ENCODE data around the gene ABHD8.
"Not testable (repeated sequence)": the region's sequence is repeated elsewhere in the genome, so short reads cannot be mapped to it uniquely, and the experiment has no call there.

ABHD8 gene

DNA sequence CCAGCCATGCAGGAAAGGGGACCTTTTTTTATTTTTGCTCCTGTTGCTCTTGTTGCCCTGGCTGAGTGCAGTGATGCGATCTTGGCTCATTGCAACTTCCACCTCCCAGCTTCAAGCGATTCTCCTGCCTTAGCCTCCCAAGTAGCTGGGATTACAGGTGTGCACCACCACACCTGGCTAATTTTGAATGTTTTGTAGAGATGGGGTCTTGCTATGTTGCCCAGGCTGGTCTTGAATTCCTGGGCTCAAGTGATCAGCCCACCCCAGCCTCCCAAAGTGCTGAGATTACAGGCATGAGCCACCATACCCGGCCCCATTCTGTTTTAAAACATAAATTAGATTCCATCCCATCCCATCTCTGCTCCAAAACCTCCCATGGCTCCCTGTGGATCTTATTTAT is 28.3 kb downstream of the ABHD8 start:
- H3K18ac ChIP-seq (ENCODE audit: low read length); H3K4ac ChIP-seq (ENCODE audit: low read depth, low read length); H3K79me1 ChIP-seq (ENCODE audit: low read length); H4K8ac ChIP-seq (ENCODE audit: low read depth, low read length); H3K23ac ChIP-seq (ENCODE audit: low read length); H3K4me1 ChIP-seq (ENCODE audit: control insufficient read depth, low read depth, low read length); H4K5ac ChIP-seq (ENCODE audit: low read length); H2BK5ac ChIP-seq (ENCODE audit: low read length); H3K4me2 ChIP-seq (ENCODE audit: low read length); H3K79me2 ChIP-seq (ENCODE audit: control insufficient read depth, insufficient read depth, low read length); DNase-seq; H2AK5ac ChIP-seq (ENCODE audit: low read length); H3K56ac ChIP-seq (ENCODE audit: low read length); H3K4me3 ChIP-seq (ENCODE audit: low read length); H2BK15ac ChIP-seq (replicated peaks; ENCODE audit: low read depth); H3K9ac ChIP-seq (ENCODE audit: low read length); H2BK120ac ChIP-seq (ENCODE audit: low read depth, low read length); H3K27ac ChIP-seq (ENCODE audit: low read depth, low read length); H3K27me3 ChIP-seq (ENCODE audit: insufficient read depth, low read length, poor library complexity): not testable (repeated sequence)
- WGBS (ENCODE audit: extremely low coverage, insufficient coverage, low lambda C conversion rate), result no CpG with 5 or more reads among the region's 3 CpGs
- H3K36me3 ChIP-seq (ENCODE audit: control insufficient read depth, insufficient read depth, low read length), result peaks cover 18% of the 10 kb centered on the region

DNA sequence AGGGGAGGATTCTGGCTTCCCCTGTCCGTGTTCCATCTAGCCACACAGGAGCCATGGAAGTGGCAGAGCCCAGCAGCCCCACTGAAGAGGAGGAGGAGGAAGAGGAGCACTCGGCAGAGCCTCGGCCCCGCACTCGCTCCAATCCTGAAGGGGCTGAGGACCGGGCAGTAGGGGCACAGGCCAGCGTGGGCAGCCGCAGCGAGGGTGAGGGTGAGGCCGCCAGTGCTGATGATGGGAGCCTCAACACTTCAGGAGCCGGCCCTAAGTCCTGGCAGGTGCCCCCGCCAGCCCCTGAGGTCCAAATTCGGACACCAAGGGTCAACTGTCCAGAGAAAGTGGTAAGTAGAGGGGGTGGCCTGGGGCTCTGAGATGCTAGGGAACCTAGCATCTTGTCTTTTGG is 34.5 kb downstream of the ABHD8 start:
- Histone ChIP-seq H3K36me3 (ENCODE audit: control insufficient read depth, insufficient read depth, low read length) (peaks cover 8% of the 10 kb centered on the region), H3K4me1 (ENCODE audit: control insufficient read depth, low read depth, low read length) (peaks cover 2% of the 10 kb centered on the region), H2BK5ac (ENCODE audit: low read length) (no peak overlapping the region), H2BK15ac (replicated peaks; ENCODE audit: low read depth) (no peak overlapping the region), H3K56ac (ENCODE audit: low read length) (no peak overlapping the region), H3K79me2 (ENCODE audit: control insufficient read depth, insufficient read depth, low read length) (peaks cover 3% of the 10 kb centered on the region), H4K5ac (ENCODE audit: low read length) (no peak overlapping the region), H3K4me3 (ENCODE audit: low read length) (no peak overlapping the region), H3K18ac (ENCODE audit: low read length) (no peak overlapping the region), H3K4ac (ENCODE audit: low read depth, low read length) (no peak overlapping the region), H3K23ac (ENCODE audit: low read length) (no peak overlapping the region), H3K4me2 (ENCODE audit: low read length) (no peak overlapping the region), H3K79me1 (ENCODE audit: low read length) (no peaks in the 10 kb centered on the region), H3K9ac (ENCODE audit: low read length) (no peak overlapping the region), H2BK120ac (ENCODE audit: low read depth, low read length) (no peak overlapping the region), H3K27me3 (ENCODE audit: insufficient read depth, low read length, poor library complexity) (no peaks in the 10 kb centered on the region), H2AK5ac (ENCODE audit: low read length) (no peak overlapping the region), H4K8ac (ENCODE audit: low read depth, low read length) (no peak overlapping the region), H3K27ac (ENCODE audit: low read depth, low read length) (no peak overlapping the region)
- no CpG with 5 or more reads among the region's 13 CpGs for WGBS (ENCODE audit: extremely low coverage, insufficient coverage, low lambda C conversion rate)
- DNase-seq, result no peak

DNA sequence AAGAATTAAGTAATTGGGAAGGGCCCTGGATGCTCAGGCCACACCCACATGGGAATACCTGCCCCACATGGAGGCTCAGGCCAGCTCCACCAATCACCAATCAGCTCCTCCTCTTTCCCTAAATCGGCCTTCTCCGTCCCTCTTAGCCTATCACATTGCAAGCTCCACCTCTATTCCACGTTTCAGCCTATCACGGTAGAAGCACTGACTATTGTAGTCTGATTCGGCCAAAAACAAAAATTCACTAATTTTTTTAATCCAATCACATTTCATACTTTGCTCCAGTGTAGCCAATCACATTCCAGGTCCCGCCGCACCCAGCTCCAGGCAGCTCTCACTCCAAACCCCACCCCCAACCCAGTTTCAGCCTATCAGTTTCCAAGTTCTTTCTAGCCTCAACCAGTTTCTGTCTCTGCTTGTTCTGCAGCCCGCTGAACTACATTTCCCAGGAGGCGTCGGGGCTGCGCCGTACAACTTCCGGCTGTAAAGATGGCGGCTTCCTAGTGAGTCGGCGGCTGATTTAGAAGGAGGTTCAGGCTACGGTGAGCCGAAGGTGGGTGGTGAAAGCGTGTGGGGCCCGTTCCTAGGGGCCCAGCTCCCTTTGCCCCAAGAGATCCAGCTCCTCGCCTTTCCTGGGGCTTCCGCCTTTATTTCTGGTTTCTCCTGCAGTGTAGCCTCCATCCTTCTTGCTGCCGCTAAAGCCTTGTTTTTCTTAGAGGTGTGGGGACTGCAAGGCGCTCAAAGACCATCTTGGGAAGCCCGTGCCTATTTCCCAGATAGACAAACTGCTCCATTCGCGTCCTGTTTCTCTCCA is 36.0 kb downstream of the ABHD8 start, which contains the start of gene BABAM1:
Gene BABAM1, plus strand, starts transcription at position 469 of the 814 bp plus-strand sequence. CDS start 1,364 bp downstream, outside the sequence.
- peaks cover 4% of the 10 kb centered on the region for H3K36me3 ChIP-seq (ENCODE audit: control insufficient read depth, insufficient read depth, low read length)
- H3K9ac ChIP-seq (ENCODE audit: low read length), result peak within 1 kb of the TSS; percentile 91
- H3K18ac ChIP-seq (ENCODE audit: low read length), result peak within 1 kb of the TSS; percentile 95
- H3K27me3 ChIP-seq (ENCODE audit: insufficient read depth, low read length, poor library complexity), result no peaks in the 10 kb centered on the region
- H4K8ac ChIP-seq (ENCODE audit: low read depth, low read length), result peak within 1 kb of the TSS; percentile 94
- no peaks in the 10 kb centered on the region for H3K79me1 ChIP-seq (ENCODE audit: low read length)
- H3K23ac ChIP-seq (ENCODE audit: low read length), result no peak within 1 kb of the TSS
- no peak within 1 kb of the TSS for H2AK5ac ChIP-seq (ENCODE audit: low read length)
- H3K4me2 ChIP-seq (ENCODE audit: low read length), result peak within 1 kb of the TSS; percentile 23
- H2BK15ac ChIP-seq (replicated peaks; ENCODE audit: low read depth), result no peak within 1 kb of the TSS
- H3K4ac ChIP-seq (ENCODE audit: low read depth, low read length), result peak within 1 kb of the TSS; percentile 73
- peak within 1 kb of the TSS; percentile 20 for H3K27ac ChIP-seq (ENCODE audit: low read depth, low read length)
- peaks cover 2% of the 10 kb centered on the region for H3K4me1 ChIP-seq (ENCODE audit: control insufficient read depth, low read depth, low read length)
- H2BK5ac ChIP-seq (ENCODE audit: low read length), result no peak within 1 kb of the TSS
- DNase-seq, result peak; percentile 100
- no peak within 1 kb of the TSS for H2BK120ac ChIP-seq (ENCODE audit: low read depth, low read length)
- peak within 1 kb of the TSS; percentile 90 for H3K4me3 ChIP-seq (ENCODE audit: low read length)
- no CpG with 5 or more reads among the region's 27 CpGs for WGBS (ENCODE audit: extremely low coverage, insufficient coverage, low lambda C conversion rate)
- no peak within 1 kb of the TSS for H4K5ac ChIP-seq (ENCODE audit: low read length)
- peak within 1 kb of the TSS; percentile 90 for H3K56ac ChIP-seq (ENCODE audit: low read length)
- H3K79me2 ChIP-seq (ENCODE audit: control insufficient read depth, insufficient read depth, low read length), result peaks cover 3% of the 10 kb centered on the region

- Histone ChIP-seq H3K4me3 (ENCODE audit: low read length) (no peak overlapping the region), H3K27ac (ENCODE audit: low read depth, low read length) (no peak overlapping the region), H3K36me3 (ENCODE audit: control insufficient read depth, insufficient read depth, low read length) (peaks cover 3% of the 10 kb centered on the region), H3K4ac (ENCODE audit: low read depth, low read length) (no peak overlapping the region), H3K23ac (ENCODE audit: low read length) (no peak overlapping the region), H2AK5ac (ENCODE audit: low read length) (no peak overlapping the region), H3K9ac (ENCODE audit: low read length) (no peak overlapping the region), H3K79me2 (ENCODE audit: control insufficient read depth, insufficient read depth, low read length) (peaks cover 3% of the 10 kb centered on the region), H3K27me3 (ENCODE audit: insufficient read depth, low read length, poor library complexity) (no peaks in the 10 kb centered on the region), H3K4me1 (ENCODE audit: control insufficient read depth, low read depth, low read length) (peaks cover 2% of the 10 kb centered on the region), H4K5ac (ENCODE audit: low read length) (no peak overlapping the region), H2BK5ac (ENCODE audit: low read length) (no peak overlapping the region), H3K4me2 (ENCODE audit: low read length) (no peak overlapping the region), H3K18ac (ENCODE audit: low read length) (no peak overlapping the region), H2BK120ac (ENCODE audit: low read depth, low read length) (no peak overlapping the region), H3K56ac (ENCODE audit: low read length) (peak overlapping the region; percentile 15), H2BK15ac (replicated peaks; ENCODE audit: low read depth) (no peak overlapping the region), H3K79me1 (ENCODE audit: low read length) (no peaks in the 10 kb centered on the region), H4K8ac (ENCODE audit: low read depth, low read length) (no peak overlapping the region)
- no CpG with 5 or more reads among the region's 12 CpGs for WGBS (ENCODE audit: extremely low coverage, insufficient coverage, low lambda C conversion rate)
- DNase-seq, result no peak
These were observed 36.6 kb downstream of the ABHD8 start for GRCh38 chr19:17266589-17266974.

- Histone ChIP-seq H3K4ac (ENCODE audit: low read depth, low read length) (no peak overlapping the region), H3K23ac (ENCODE audit: low read length) (no peak overlapping the region), H3K4me3 (ENCODE audit: low read length) (no peak overlapping the region), H3K18ac (ENCODE audit: low read length) (no peak overlapping the region), H3K4me2 (ENCODE audit: low read length) (no peak overlapping the region), H4K5ac (ENCODE audit: low read length) (no peak overlapping the region), H3K27me3 (ENCODE audit: insufficient read depth, low read length, poor library complexity) (no peaks in the 10 kb centered on the region), H3K79me1 (ENCODE audit: low read length) (no peaks in the 10 kb centered on the region), H2BK15ac (replicated peaks; ENCODE audit: low read depth) (no peak overlapping the region), H2BK5ac (ENCODE audit: low read length) (no peak overlapping the region), H3K27ac (ENCODE audit: low read depth, low read length) (no peak overlapping the region), H2BK120ac (ENCODE audit: low read depth, low read length) (no peak overlapping the region), H4K8ac (ENCODE audit: low read depth, low read length) (no peak overlapping the region), H3K79me2 (ENCODE audit: control insufficient read depth, insufficient read depth, low read length) (peaks cover 3% of the 10 kb centered on the region), H2AK5ac (ENCODE audit: low read length) (no peak overlapping the region), H3K56ac (ENCODE audit: low read length) (no peak overlapping the region), H3K36me3 (ENCODE audit: control insufficient read depth, insufficient read depth, low read length) (no peaks in the 10 kb centered on the region), H3K9ac (ENCODE audit: low read length) (no peak overlapping the region), H3K4me1 (ENCODE audit: control insufficient read depth, low read depth, low read length) (peaks cover 2% of the 10 kb centered on the region)
- no peak for DNase-seq
- WGBS (ENCODE audit: extremely low coverage, insufficient coverage, low lambda C conversion rate), result no CpG with 5 or more reads among the region's 7 CpGs
These were observed 37.2 kb downstream of the ABHD8 start for GRCh38 chr19:17266026-17266425.

DNA sequence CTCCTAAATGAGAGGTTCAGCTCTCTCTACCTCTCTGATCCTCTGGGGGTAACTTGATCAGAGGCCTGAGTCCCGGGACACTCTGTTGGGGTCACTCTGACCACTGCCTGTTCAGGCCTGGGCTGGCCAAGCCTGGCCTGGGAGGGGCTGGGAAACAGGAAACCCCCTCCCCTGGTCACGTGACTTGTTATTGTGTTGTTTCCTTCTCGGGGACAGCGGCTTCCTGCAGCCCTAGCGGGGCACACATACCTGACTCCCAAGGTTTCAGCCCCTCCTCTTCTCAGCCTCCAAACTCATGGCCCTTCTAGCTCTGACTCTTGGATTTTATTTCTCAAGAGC is 38.6 kb downstream of the ABHD8 start, which contains the start of gene USHBP1:
Gene USHBP1, minus strand, starts transcription at position 105 of the 339 bp plus-strand sequence. CDS start 446 bp downstream, outside the sequence.
- Histone ChIP-seq H3K4me1 (ENCODE audit: control insufficient read depth, low read depth, low read length) (peaks cover 2% of the 10 kb centered on the region), H2BK120ac (ENCODE audit: low read depth, low read length) (no peak within 1 kb of the TSS), H3K4ac (ENCODE audit: low read depth, low read length) (peak within 1 kb of the TSS; percentile 28), H3K27ac (ENCODE audit: low read depth, low read length) (no peak within 1 kb of the TSS), H2AK5ac (ENCODE audit: low read length) (peak within 1 kb of the TSS; percentile 71), H3K4me3 (ENCODE audit: low read length) (no peak within 1 kb of the TSS), H2BK15ac (replicated peaks; ENCODE audit: low read depth) (no peak within 1 kb of the TSS), H3K56ac (ENCODE audit: low read length) (peak within 1 kb of the TSS; percentile 81), H3K4me2 (ENCODE audit: low read length) (no peak within 1 kb of the TSS), H3K79me2 (ENCODE audit: control insufficient read depth, insufficient read depth, low read length) (peaks cover 3% of the 10 kb centered on the region), H3K23ac (ENCODE audit: low read length) (no peak within 1 kb of the TSS), H3K18ac (ENCODE audit: low read length) (peak within 1 kb of the TSS; percentile 5), H3K27me3 (ENCODE audit: insufficient read depth, low read length, poor library complexity) (no peaks in the 10 kb centered on the region), H2BK5ac (ENCODE audit: low read length) (no peak within 1 kb of the TSS), H3K36me3 (ENCODE audit: control insufficient read depth, insufficient read depth, low read length) (no peaks in the 10 kb centered on the region), H4K5ac (ENCODE audit: low read length) (peak within 1 kb of the TSS; percentile 47), H3K79me1 (ENCODE audit: low read length) (no peaks in the 10 kb centered on the region), H3K9ac (ENCODE audit: low read length) (peak within 1 kb of the TSS; percentile 61), H4K8ac (ENCODE audit: low read depth, low read length) (no peak within 1 kb of the TSS)
- WGBS (ENCODE audit: extremely low coverage, insufficient coverage, low lambda C conversion rate), result no CpG with 5 or more reads among the region's 5 CpGs
- DNase-seq, result peak; percentile 74
